K562 treated with DMSO at 1 percent for 48 hours (cell line): ENCODE data around the gene NRSN2. TPM values are rescaled to one million over a fixed set of nuclear protein-coding genes. Genes with fewer than 3 reads are reported as not detected.

ENCODE experiments used
- total RNA-seq: library from RNA; unstranded; fragments of 300-600 nt; gene quantifications from 2 replicates; pipeline ENCODE4 v1.2.3, GENCODE V29; 2022; ENCODE audit warnings: low replicate concordance; ENCODE audit errors: extremely low read depth

Gene NRSN2, protein sequence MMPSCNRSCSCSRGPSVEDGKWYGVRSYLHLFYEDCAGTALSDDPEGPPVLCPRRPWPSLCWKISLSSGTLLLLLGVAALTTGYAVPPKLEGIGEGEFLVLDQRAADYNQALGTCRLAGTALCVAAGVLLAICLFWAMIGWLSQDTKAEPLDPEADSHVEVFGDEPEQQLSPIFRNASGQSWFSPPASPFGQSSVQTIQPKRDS
- not detected in 2 replicates for total RNA-seq

GRCh38 chr20:346640-347316, at the start of gene NRSN2:
TSS of gene NRSN2 (plus strand) at chr20:347111. CDS start at chr20:349644, 2,533 bp downstream.

GRCh38 chr20:325045-325888, 21.6 kb upstream of the NRSN2 start, which contains the start of gene SOX12:
TSS of gene SOX12 (plus strand) at chr20:325552. CDS start at chr20:325925, 373 bp downstream.

Other genes with a start within 250 kb of the NRSN2 start
- gene DEFB126, start 204.5 kb upstream of the NRSN2 start, total RNA-seq, result not detected in 2 replicates
- not detected in 2 replicates for gene DEFB127, start 189.7 kb upstream of the NRSN2 start, total RNA-seq
- not detected in 2 replicates for gene DEFB128, start 157.4 kb upstream of the NRSN2 start, total RNA-seq
- gene DEFB129, start 119.9 kb upstream of the NRSN2 start, total RNA-seq, result not detected in 2 replicates
- gene DEFB132, start 89.4 kb upstream of the NRSN2 start, total RNA-seq, result not detected in 2 replicates
- gene C20orf96, start 56.4 kb upstream of the NRSN2 start, total RNA-seq, result not detected in 2 replicates
- gene ZCCHC3, start 49.5 kb upstream of the NRSN2 start, total RNA-seq, result not detected in 2 replicates
- gene SOX12, start 21.6 kb upstream of the NRSN2 start, total RNA-seq, result not detected in 2 replicates
- gene TRIB3, start 33.6 kb downstream of the NRSN2 start, total RNA-seq, result 154 TPM in 1 of 2 replicates, not detected in the other
- not detected in 2 replicates for gene RBCK1, start 61.2 kb downstream of the NRSN2 start, total RNA-seq
- gene TBC1D20, start 115.4 kb downstream of the NRSN2 start, total RNA-seq, result not detected in 2 replicates
- 109 TPM in 1 of 2 replicates, not detected in the other for gene CSNK2A1, start 196.7 kb downstream of the NRSN2 start, total RNA-seq